Karpas-422 (cell line): ENCODE data around the gene KRTAP5-7. TPM values are rescaled to one million over a fixed set of nuclear protein-coding genes. Genes with fewer than 3 reads are reported as not detected.

ENCODE experiments used
- DNase-seq: peaks from one replicate; pipeline ENCODE4 v3.0.0-alpha.2; 2015
- H2AFZ ChIP-seq: fragments of 200-600 bp; sonication (generic); 2 replicates; pipeline ENCODE4 v1.6.1; 2014; ENCODE audit warnings: antibody characterized with exemption, low read length, mixed read lengths
- H3K27ac ChIP-seq: fragments of 200-600 bp; sonication (generic); 2 replicates; pipeline ENCODE4 v1.5.1; 2014; ENCODE audit warnings: mild to moderate bottlenecking, low read length, moderate library complexity
- H3K27me3 ChIP-seq: fragments of 200-600 bp; sonication (generic); 2 replicates; pipeline ENCODE4 v1.6.1; 2014; ENCODE audit warnings: low read length, mixed read lengths
- H3K36me3 ChIP-seq: fragments of 200-600 bp; sonication (generic); 2 replicates; pipeline ENCODE4 v1.6.1; 2014; ENCODE audit warnings: low read length, mixed read lengths; ENCODE audit not compliant: insufficient read depth
- H3K4me1 ChIP-seq: fragments of 200-600 bp; sonication (generic); 2 replicates; pipeline ENCODE4 v1.6.1; 2014; ENCODE audit warnings: mild to moderate bottlenecking, low read length, mixed read lengths
- H3K4me2 ChIP-seq: fragments of 200-600 bp; sonication (generic); 2 replicates; pipeline ENCODE4 v1.6.1; 2014; ENCODE audit warnings: low read length, low read depth, mild to moderate bottlenecking; ENCODE audit not compliant: poor library complexity, severe bottlenecking
- H3K4me3 ChIP-seq: fragments of 200-600 bp; sonication (generic); 2 replicates; pipeline ENCODE4 v1.5.1; 2014; ENCODE audit warnings: mild to moderate bottlenecking, antibody characterized with exemption, low read length, mixed read lengths
- H3K79me2 ChIP-seq: fragments of 200-600 bp; sonication (generic); 2 replicates; pipeline ENCODE4 v1.6.1; 2014; ENCODE audit warnings: mild to moderate bottlenecking, low read length, mixed read lengths
- H3K9ac ChIP-seq: fragments of 200-600 bp; sonication (generic); 2 replicates; pipeline ENCODE4 v1.6.0; 2014; ENCODE audit warnings: low read length
- H3K9me2 ChIP-seq: fragments of 200-600 bp; sonication (generic), shearing (Covaris generic); replicated peaks from 2 replicates; pipeline ENCODE4 v1.6.0; 2014; ENCODE audit warnings: mild to moderate bottlenecking, low read length, moderate library complexity; ENCODE audit not compliant: insufficient read depth
- H3K9me3 ChIP-seq: fragments of 300-700, 200-600 bp; sonication (generic); 2 replicates; pipeline ENCODE4 v1.6.1; 2014; ENCODE audit warnings: low read length, mixed read lengths
- H4K20me1 ChIP-seq: fragments of 200-600 bp; sonication (generic); 2 replicates; pipeline ENCODE4 v1.6.1; 2014; ENCODE audit warnings: mild to moderate bottlenecking, antibody characterized with exemption, low read length, low read depth; ENCODE audit not compliant: insufficient read depth
- total RNA-seq: library from RNA; depleted of rRNA; stranded (reverse); fragments of >200 nt; shearing (Covaris generic); gene quantifications from 2 replicates; pipeline ENCODE4 v1.2.3, GENCODE V29; 2014; ENCODE audit warnings: low replicate concordance

The KRTAP5-7 gene
- total RNA-seq, 1 experiment from 2014 or later: 1.5 TPM

- Histone ChIP-seq H3K9me2 (no peaks in the 10 kb centered on the region), H3K4me3 (no peak overlapping the region), H2AFZ (no peak overlapping the region), H4K20me1 (no peaks in the 10 kb centered on the region), H3K4me1 (no peaks in the 10 kb centered on the region), H3K27me3 (no peaks in the 10 kb centered on the region), H3K4me2 (no peak overlapping the region), H3K79me2 (no peaks in the 10 kb centered on the region), H3K9ac (no peak overlapping the region), H3K27ac (no peak overlapping the region), H3K9me3 (no peaks in the 10 kb centered on the region), H3K36me3 (no peaks in the 10 kb centered on the region)
- no peak for DNase-seq
Measured at GRCh38 chr11:71542382-71542781, 15.3 kb downstream of the KRTAP5-7 start.

- Histone ChIP-seq H3K27me3 (no peaks in the 10 kb centered on the region), H3K4me3 (no peak overlapping the region), H3K27ac (no peak overlapping the region), H2AFZ (no peak overlapping the region), H3K9ac (no peak overlapping the region), H3K9me2 (no peaks in the 10 kb centered on the region), H3K79me2 (no peaks in the 10 kb centered on the region), H4K20me1 (no peaks in the 10 kb centered on the region), H3K4me1 (no peaks in the 10 kb centered on the region), H3K9me3 (no peaks in the 10 kb centered on the region), H3K4me2 (no peak overlapping the region), H3K36me3 (no peaks in the 10 kb centered on the region)
- DNase-seq: no peak
Measured at GRCh38 chr11:71542879-71543777, 16.1 kb downstream of the KRTAP5-7 start.

- Histone ChIP-seq H3K9me2 (no peaks in the 10 kb centered on the region), H3K79me2 (no peaks in the 10 kb centered on the region), H3K9me3 (no peaks in the 10 kb centered on the region), H3K4me3 (no peak overlapping the region), H2AFZ (no peak overlapping the region), H3K9ac (no peak overlapping the region), H4K20me1 (no peaks in the 10 kb centered on the region), H3K4me1 (no peaks in the 10 kb centered on the region), H3K36me3 (no peaks in the 10 kb centered on the region), H3K4me2 (no peak overlapping the region), H3K27me3 (no peaks in the 10 kb centered on the region), H3K27ac (no peak overlapping the region)
- no peak for DNase-seq
Measured at GRCh38 chr11:71543866-71544265, 16.8 kb downstream of the KRTAP5-7 start.

DNA sequence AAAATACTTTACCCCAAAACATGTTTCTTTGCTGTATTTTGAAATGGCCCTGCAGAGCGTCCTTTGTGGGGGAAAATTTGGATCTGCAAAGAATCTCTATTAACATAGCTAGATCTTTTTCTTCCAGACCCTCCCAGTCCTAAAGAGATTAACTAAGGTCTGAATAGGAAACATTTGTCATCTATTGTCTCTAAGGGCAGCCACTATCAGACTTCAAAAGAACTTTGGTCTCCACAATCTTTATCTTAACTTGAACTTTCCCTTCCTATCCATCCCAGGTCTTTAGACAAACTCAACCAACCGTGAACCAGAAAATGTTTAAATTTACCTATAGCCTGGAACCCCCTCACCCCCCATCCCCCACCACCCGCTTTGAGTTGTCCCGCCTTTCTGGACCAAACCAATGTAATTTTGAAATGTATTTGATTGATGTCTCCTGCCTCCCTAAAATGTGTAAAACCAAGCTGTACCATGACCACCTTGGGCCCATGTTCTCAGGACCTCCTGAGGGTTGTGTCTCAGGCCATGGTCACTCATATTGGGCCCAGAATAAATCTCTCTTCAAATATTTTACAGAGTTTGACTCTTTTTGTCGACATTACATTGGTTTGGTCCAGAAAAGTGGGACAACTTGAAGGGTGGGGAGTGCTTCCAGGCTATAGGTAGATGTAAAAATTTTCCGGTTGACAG lies 17.6 kb downstream of the KRTAP5-7 start:
- H3K27me3 ChIP-seq: no peaks in the 10 kb centered on the region
- H3K4me2 ChIP-seq: no peak overlapping the region
- no peaks in the 10 kb centered on the region for H3K4me1 ChIP-seq
- H2AFZ ChIP-seq: no peak overlapping the region
- no peak overlapping the region for H3K4me3 ChIP-seq
- H3K27ac ChIP-seq: no peak overlapping the region
- H3K9me3 ChIP-seq: no peaks in the 10 kb centered on the region
- H3K9me2 ChIP-seq: no peaks in the 10 kb centered on the region
- no peak for DNase-seq
- no peak overlapping the region for H3K9ac ChIP-seq
- no peaks in the 10 kb centered on the region for H3K36me3 ChIP-seq
- no peaks in the 10 kb centered on the region for H3K79me2 ChIP-seq
- H4K20me1 ChIP-seq: no peaks in the 10 kb centered on the region

DNA sequence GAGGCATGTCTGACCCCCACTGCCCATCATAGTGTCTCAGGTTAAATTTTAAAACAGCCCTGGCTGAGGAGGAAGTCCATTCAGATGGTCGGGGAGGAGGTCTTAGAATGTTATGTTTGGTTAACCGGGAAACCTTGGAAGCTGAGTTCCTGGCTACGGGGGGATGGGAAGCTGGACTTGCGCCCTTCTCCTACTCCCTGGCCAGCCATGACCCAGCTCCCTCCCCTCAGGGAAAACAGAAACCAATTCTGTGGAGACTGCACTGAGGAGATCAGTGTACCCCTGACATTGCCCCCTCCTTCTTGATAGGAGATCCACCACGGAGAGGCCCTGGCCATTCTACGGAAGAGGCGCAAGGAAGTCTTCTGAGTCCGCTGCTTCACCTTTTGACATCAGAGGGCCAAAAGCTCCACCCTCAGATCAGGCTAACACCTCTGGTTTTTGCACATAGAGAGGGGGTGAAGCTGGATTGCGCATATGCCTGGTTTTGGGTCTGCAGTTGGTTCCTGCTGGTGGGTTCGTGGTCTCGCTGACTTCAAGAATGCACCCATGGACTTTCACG lies 18.4 kb downstream of the KRTAP5-7 start:
- Histone ChIP-seq H3K4me3 (no peak overlapping the region), H4K20me1 (no peaks in the 10 kb centered on the region), H3K9me2 (no peaks in the 10 kb centered on the region), H3K9me3 (no peaks in the 10 kb centered on the region), H3K9ac (no peak overlapping the region), H3K4me1 (no peaks in the 10 kb centered on the region), H3K27ac (no peak overlapping the region), H3K4me2 (no peak overlapping the region), H3K79me2 (no peaks in the 10 kb centered on the region), H3K27me3 (no peaks in the 10 kb centered on the region), H3K36me3 (no peaks in the 10 kb centered on the region), H2AFZ (no peak overlapping the region)
- no peak for DNase-seq

- Histone ChIP-seq H3K79me2 (no peaks in the 10 kb centered on the region), H3K9me2 (no peaks in the 10 kb centered on the region), H3K4me1 (no peaks in the 10 kb centered on the region), H3K9ac (no peak within 1 kb of the TSS), H3K27ac (no peak within 1 kb of the TSS), H3K4me3 (no peak within 1 kb of the TSS), H3K9me3 (no peaks in the 10 kb centered on the region), H3K27me3 (no peaks in the 10 kb centered on the region), H2AFZ (no peak within 1 kb of the TSS), H4K20me1 (no peaks in the 10 kb centered on the region), H3K4me2 (no peak within 1 kb of the TSS), H3K36me3 (no peaks in the 10 kb centered on the region)
- no peak for DNase-seq
Measured at GRCh38 chr11:71548120-71548519, 21.1 kb downstream of the KRTAP5-7 start, which contains the start of gene KRTAP5-9. KRTAP5-9 (plus strand) TSS chr11:71548420; CDS start chr11:71548658, 238 bp downstream.

DNA sequence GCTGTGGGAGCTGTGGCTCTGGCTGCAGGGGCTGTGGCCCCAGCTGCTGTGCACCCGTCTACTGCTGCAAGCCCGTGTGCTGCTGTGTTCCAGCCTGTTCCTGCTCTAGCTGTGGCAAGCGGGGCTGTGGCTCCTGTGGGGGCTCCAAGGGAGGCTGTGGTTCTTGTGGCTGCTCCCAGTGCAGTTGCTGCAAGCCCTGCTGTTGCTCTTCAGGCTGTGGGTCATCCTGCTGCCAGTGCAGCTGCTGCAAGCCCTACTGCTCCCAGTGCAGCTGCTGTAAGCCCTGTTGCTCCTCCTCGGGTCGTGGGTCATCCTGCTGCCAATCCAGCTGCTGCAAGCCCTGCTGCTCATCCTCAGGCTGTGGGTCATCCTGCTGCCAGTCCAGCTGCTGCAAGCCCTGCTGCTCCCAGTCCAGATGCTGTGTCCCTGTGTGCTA lies 21.7 kb downstream of the KRTAP5-7 start:
- Histone ChIP-seq H3K27ac (no peak overlapping the region), H3K36me3 (no peaks in the 10 kb centered on the region), H3K4me1 (no peaks in the 10 kb centered on the region), H3K27me3 (no peaks in the 10 kb centered on the region), H2AFZ (no peak overlapping the region), H3K4me2 (no peak overlapping the region), H3K79me2 (no peaks in the 10 kb centered on the region), H3K9ac (no peak overlapping the region), H3K9me3 (no peaks in the 10 kb centered on the region), H3K9me2 (no peaks in the 10 kb centered on the region), H3K4me3 (no peak overlapping the region), H4K20me1 (no peaks in the 10 kb centered on the region)
- DNase-seq: peak; percentile 24

DNA sequence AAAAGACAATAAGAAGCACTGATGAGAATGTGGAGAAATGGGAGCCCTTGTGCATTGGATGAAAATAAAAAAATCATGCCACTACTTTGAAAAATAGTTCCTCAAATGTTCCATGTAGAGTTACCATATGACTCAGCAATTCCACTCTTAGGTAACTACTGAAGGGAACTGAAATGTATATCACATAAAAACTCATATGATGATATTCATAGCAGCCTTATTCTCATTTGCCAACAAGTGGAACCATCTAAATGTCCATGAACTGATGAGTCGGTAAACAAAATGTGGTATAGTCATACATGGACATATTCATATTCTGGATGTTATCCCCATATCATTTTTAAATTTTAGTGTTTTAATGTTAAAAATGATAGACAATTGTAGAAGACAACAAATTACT lies 24.6 kb downstream of the KRTAP5-7 start:
- H3K4me3 ChIP-seq: no peak overlapping the region
- no peaks in the 10 kb centered on the region for H3K9me3 ChIP-seq
- H3K4me1 ChIP-seq: no peaks in the 10 kb centered on the region
- no peaks in the 10 kb centered on the region for H3K27me3 ChIP-seq
- DNase-seq: peak; percentile 9
- H3K9ac ChIP-seq: no peak overlapping the region
- no peaks in the 10 kb centered on the region for H3K9me2 ChIP-seq
- H3K4me2 ChIP-seq: no peak overlapping the region
- no peak overlapping the region for H2AFZ ChIP-seq
- no peaks in the 10 kb centered on the region for H4K20me1 ChIP-seq
- H3K79me2 ChIP-seq: no peaks in the 10 kb centered on the region
- H3K27ac ChIP-seq: no peak overlapping the region
- H3K36me3 ChIP-seq: no peaks in the 10 kb centered on the region
